Prostate gland (tissue), 2 donors: ENCODE data around the gene GJD2.

Experiments
- CTCF ChIP-seq, 4 experiments: fragments of 200-600 bp in 2 of 4; fragments of 450-650 bp in 2 of 4; sonication (generic) in 2 of 4; IDR thresholded peaks; 1 replicate in 3 of 4; 2 replicates in 1 of 4; pipeline ENCODE4 v1.5.1; 2016 to 2019; ENCODE audit warnings: antibody characterized with exemption in 4 of 4, mild to moderate bottlenecking in 2 of 4, moderate library complexity in 2 of 4
- POLR2A ChIP-seq: fragments of 450-650 bp; IDR thresholded peaks from one replicate; pipeline ENCODE4 v1.6.1; 2016; ENCODE audit warnings: antibody characterized with exemption, mild to moderate bottlenecking
- POLR2AphosphoS5 ChIP-seq: sonication (generic); formaldehyde crosslinking; IDR thresholded peaks from one replicate; pipeline ENCODE4 v1.6.1; 2017; ENCODE audit warnings: antibody characterized with exemption

GRCh38 chr15:34709866-34710265, 44.9 kb downstream of the GJD2 start:
- no peak for TF ChIP-seq CTCF (IDR thresholded peaks at IDR 0.05)
- TF ChIP-seq POLR2AphosphoS5 = no peak
- no peak for TF ChIP-seq POLR2A
